GM19351 (cell line): ENCODE results near the gene FXYD5.
A peak's percentile ranks its signal among the peaks of the same experiment; 100 is the strongest.
"Not testable (repeated sequence)": the region's sequence is repeated elsewhere in the genome, so short reads cannot be mapped to it uniquely, and the experiment has no call there.

Experiments
- ATAC-seq: cut with Tn5 transposase; IDR thresholded peaks from one replicate; pipeline ENCODE4 v1.9.1; 2021; ENCODE audit warnings: mild to moderate bottlenecking, moderate library complexity; ENCODE audit not compliant: unreplicated experiment

The FXYD5 gene

DNA sequence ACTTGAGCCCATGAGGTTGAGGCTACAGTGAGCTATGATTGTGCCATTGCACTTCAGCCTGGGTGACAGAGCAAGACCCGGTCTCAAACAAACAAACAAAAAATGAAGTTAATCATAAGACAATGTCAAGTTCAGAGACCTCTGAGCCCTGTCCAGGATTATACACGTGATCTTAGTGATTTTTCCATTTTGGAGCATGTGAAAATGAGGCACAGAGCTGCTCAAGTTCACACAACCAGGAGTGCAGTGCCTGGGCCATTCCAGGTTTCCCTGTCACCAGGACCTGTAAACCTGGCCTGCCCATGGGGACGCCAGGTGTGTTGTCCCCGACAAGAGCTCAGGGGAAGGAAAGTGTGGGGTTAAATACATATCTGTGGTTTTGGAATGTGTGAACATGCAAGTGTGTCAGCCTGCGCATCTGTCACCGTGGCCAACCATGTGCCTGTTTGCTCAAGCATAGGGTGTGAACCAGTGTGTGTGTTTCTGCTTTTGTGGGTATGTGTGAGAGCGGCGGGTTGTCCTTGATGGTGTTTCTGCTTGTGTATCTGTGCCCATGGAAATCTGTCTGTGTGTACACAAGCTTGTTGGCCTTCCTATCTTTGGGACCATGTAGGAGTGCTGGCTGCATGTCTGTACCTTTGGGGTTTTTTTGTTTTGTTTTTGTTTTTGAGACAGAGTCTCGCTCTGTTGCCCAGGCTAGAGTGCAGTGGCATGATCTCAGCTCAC, 17.4 kb upstream of the FXYD5 start:
- ATAC-seq: no peak

DNA sequence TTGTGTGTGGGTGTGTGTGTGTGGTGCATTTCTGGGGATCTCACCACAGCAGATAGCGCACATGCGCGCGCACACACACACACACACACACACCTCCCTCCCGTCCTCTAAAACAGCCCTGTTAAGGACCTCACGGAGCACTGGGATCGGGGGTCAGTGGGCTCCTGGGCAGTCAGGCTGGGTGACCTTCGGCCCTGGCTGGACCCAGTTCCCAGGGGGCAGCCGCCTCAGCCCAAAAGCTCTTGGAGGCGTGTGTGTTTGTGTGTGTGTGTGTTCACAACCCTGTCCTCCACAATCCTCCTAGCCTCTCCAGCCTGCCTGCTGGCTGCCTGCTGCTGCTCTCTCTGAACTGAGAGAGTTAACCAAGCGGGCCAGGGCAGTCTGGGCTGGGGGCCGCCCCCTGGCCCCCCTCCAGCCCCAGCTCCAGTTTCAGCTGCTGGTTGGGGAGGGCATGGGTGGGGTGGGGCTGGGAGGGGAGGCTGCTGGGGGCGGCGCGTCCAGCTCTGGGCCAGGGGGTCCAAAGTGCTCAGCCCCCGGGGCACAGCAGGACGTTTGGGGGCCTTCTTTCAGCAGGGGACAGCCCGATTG, 16.1 kb upstream of the FXYD5 start, which contains the start of gene FXYD1:
TSS of gene FXYD1 (plus strand) at position 520 of the 588 bp plus-strand sequence. CDS start 1,256 bp downstream, outside the sequence.
- ATAC-seq: no peak

DNA sequence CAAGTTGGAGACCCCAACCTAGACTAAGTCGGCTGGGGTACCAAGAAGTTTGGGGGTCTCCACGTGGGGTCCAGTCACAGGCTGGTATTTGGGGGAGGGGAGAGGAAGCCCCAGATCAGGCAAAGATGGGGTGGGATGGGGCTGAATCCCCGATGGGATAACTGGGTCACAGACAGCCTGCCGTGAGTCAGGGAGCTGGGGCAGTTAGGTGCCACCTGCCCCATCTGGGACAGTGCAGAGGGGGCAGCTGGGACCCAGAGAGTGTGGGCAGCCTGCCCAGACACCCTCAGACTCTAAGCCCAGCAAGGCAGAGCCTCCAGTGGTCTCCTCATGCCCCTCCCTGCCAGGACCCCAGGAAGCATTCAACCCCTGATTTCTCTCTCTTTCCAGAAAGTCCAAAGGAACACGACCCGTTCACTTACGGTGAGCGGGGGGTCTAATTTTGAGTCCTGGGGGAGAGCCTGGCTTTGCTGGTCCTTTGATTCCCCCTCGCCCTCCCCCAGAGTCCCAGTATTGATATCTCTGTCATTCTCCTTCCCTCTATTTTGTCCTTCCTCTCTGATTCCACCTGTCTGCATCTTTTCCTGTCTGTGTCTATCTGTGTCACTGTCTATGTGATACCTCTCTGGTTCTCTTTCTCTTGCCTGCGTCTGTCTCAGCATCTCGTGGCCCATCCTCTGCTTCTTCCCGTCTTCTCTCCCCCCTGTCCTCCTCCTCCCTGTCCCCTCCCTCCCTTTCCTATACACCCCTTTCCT, 14.2 kb upstream of the FXYD5 start:
- no peak for ATAC-seq

DNA sequence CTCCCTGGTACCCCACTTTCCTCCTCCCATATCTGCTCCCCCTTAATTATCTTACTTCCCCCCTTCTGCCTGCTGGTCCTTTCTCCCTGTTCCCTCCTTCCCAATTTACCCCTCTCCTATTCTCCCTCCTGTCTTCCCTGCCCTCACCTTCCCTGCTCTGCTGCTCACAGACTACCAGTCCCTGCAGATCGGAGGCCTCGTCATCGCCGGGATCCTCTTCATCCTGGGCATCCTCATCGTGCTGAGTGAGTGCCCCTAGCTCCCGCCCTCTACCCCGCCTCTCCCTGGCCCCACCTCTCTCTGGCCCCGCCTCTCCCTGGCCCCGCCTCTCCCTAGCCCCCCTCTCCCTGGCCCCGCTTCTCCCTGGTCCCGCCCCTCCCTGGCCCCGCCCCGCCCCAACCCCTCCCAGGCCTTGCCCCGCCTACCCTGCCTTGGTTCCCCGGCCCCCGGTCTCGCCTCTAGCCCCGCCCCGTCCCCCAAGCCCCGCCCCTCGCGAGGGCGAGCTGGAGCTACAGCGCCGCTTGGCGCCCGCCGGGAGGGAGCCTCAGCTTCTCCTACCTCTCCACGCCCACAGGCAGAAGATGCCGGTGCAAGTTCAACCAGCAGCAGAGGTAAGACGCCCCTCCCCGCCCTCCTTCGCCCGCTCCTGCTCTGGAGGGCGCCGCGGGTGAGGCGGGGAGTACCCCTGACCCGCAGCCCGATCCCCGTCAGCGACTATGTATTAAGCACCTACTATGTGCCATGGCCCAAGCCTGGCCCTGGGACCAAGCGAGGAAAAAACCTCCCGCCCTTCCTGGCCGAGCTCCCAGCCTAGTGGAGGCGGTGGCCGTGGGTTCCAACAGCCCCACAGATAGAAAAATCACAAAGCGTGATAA, 13.3 kb upstream of the FXYD5 start:
- peak; percentile 79 for ATAC-seq

DNA sequence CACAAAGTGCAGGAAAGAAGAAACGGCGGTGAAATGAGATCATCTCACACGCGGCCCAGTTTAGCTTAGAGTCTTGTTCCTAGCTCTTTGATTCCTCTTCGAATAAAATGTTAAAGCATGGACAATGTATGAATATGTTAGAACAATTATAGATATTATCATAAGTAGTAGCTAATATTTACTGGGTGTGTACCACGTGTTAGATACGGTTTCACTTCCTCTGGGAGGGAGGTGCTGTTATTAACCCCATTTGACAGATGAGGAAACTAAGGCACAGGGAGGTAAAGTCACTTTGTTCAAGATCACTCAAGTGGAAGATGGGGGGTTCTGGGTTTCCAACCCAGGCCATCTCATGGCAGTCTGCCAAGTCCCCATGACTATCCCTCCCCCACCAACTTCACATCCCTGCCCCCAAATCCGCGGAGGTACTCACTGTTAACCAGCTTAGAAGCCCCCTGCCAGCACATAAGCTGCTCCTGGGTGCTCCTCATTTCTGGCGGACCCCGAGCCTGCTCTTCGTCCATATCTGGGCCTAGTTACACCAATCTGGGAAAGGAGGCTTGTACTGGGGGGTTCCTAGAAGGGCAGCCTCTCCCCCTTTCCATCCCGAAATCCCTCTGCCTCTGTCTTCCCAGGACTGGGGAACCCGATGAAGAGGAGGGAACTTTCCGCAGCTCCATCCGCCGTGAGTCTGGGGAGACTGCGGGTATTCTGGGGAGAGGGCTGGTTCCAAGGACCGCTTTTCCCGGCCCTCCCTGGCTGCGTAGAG, 12.5 kb upstream of the FXYD5 start:
- peak; percentile 18 for ATAC-seq

DNA sequence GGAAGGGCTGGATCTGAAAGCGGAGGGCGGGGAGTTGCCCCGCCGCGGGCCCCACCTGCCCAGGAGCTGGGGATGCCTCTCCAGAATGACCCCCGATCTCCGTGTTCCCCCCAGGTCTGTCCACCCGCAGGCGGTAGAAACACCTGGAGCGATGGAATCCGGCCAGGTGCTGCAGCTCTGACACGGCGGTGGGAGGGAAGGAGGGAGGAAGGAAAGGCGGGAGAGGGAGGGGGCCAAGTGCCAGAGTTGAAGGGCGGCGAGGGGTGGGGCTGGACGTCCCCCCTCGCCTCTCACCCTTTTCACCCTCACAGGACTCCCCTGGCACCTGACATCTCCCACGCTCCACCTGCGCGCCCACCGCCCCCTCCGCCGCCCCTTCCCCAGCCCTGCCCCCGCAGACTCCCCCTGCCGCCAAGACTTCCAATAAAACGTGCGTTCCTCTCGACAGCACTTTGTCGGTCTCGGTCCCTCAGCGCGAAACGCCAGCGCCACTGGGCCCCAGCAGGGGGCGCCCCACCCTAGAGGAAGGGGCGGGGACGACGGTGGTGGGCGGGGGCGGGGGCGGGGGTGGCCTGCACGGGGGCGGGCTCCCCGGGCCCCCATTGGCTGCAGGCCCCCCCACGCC, 11.8 kb upstream of the FXYD5 start:
- no peak for ATAC-seq

DNA sequence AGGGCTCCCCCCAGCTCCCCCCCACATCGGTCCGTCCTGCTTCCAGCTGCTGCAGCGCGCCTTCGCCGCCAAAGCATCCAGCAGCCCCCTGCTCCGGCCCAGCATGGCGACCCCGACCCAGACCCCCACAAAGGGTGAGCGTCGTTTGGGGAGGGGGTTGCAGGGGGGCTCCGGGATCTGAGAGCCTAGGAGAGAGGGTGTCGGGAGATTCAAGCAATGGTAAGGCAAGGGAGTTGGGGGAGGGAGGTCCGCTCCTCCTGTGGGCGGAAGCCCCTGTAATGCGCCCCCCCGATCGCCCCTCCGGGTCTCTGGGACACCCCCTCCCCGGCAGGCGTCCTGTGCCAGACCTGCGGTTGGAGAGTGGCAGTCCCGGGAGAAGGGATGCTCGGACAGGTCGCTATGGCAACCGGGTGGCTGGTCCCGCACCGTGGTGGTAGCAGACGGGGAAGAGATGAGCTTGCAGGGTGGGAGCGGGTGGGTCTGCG, 11.3 kb upstream of the FXYD5 start, which contains the start of gene FXYD7:
TSS of gene FXYD7 (plus strand) at position 25 of the 485 bp plus-strand sequence. CDS start at position 104, 79 bp downstream.
- ATAC-seq: no peak

DNA sequence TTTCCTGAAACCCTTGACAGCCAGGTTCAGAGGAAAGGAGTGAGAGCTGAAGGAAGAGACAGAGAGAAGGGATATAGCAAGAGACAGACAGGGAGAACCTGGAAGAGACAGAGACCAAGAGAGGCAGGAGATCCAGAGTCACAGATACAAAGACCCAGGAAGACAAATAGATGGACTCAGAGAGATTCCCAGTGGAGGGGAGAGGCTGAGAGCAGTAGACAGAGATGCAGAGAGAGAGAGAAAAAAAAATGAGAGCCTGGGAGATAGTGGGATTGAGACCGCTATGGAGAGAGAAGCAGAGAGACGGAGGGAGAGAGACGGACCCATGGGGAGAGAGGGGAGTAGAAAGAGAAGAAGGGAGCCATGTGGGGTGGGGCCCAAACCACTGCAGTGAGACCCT, 10.7 kb upstream of the FXYD5 start:
- no peak for ATAC-seq

DNA sequence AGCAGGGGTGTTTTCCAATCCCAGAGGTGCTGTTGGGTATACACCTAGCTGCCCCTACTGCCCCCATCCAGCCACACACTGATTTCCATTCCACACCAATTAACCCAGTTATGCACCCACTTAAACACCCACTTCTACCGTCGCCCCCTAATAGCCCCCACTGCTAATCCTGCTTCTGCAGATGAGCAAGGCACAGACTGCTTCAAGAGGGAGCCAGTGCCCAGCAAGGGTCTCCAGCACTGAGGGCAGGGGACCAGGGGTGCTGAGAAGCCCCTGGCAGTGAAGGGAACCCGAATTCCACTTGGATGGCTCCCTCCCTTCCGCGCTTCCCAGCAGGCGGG, 10.3 kb upstream of the FXYD5 start:
- no peak for ATAC-seq

DNA sequence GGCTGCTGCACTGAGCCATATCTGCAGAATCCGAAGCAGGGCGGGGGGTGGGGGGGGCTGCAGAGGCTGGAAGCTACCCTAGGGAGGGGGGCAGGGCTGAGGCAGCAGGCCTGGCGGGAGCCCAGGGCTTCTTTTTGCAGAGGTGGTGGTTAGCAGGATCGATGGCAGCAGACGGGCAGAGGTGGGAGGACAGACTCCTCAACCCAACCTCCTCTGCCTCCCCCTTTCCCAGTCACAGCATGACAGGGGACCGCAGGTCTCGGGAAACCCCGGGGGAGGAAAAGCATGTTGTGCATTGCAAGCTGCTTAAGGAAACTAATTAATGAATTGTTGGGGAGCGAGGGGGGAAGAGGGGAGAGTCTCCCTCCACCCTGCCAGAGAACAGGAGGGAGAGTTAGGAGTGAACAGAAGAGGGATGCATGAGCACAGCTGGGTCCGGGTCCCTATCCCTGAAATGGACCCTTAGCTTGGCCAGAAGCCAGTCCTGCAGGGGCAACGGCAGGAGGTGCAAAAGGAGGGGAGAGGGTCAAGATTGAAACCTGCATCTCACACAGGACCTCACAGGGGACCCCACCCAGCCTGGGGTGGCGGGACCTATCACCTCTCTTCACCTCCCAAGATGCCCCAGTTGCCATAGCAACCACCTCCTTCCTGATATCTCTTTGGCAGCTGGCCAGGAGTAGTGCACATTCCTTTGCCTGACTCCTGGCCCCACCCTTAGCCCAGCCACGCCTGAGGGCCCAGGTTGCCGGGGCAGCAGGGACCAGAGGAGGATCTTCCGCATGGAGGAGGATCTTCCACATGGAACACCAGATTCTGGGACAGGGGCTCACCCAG, 9.7 kb upstream of the FXYD5 start:
- ATAC-seq: no peak

DNA sequence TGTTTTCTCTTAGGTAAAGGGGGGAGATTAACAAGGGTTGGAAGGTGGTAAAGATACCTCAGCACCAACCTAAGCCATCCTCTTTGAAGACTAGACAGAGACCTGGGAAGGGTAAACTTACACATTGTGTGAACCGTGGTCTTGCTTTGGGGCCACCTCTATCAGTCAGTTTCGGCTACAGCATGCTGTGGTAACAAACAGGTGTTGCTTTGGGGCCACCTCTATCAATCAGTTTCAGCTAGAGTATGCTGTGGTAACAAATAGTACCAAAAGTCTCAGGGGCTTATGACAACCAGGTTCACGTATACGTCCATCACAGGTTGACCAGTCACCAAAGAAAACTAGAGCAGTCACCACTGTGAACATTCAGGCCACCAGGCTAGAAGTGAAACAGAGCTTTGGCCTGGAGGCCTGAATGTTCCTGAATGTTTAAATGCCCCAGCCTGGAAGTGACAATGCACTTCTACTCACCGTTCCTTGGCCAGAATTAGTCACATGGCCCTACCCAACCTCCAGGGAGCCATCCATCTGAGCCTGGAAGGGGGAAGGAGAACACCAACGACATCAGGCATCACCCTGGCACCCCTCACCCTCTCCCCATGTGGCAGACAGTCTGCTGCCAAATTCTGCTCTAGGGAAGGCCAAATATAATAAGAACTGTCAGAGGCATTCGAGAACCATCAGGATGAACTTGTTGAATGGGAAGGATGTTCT, 7.6 kb upstream of the FXYD5 start:
- ATAC-seq: no peak

DNA sequence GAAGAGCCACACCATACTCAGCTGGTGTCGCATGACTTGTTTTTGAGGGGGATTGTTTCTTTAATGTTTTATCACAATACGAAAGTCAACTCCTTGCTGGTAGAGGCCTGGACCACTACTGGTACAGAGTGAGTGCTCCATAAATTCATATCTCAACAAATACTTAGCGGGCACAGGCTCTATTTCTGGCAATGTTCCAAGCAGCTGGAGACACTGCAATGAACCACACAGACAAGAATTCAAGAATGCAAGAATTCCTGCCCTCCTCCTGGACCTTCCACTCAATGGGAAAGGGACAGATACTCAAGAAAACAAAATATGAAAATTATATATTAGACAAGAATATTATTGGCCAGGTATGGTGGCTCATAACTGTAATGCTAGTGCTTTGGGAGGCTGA, 5.1 kb upstream of the FXYD5 start:
- no peak for ATAC-seq

DNA sequence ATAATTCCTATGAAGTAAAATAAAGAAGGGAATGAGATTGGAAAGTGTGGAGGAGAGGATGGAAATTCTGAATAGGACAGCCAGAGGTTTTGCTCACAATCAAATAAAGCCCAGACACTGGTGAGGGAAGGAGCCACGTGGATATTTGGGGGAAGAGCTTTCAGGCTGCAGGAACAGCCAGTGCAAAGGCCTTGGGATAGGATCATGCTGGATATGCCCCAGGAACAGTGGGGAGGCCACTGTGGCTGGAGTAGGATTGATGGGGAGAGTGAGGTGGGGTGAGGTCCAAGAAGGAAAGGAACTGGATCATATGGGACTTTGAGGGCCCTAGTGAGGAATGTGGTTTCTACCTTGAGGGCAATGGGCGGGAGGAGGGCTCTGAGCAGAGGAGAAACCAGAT, 4.1 kb upstream of the FXYD5 start:
- ATAC-seq: no peak

DNA sequence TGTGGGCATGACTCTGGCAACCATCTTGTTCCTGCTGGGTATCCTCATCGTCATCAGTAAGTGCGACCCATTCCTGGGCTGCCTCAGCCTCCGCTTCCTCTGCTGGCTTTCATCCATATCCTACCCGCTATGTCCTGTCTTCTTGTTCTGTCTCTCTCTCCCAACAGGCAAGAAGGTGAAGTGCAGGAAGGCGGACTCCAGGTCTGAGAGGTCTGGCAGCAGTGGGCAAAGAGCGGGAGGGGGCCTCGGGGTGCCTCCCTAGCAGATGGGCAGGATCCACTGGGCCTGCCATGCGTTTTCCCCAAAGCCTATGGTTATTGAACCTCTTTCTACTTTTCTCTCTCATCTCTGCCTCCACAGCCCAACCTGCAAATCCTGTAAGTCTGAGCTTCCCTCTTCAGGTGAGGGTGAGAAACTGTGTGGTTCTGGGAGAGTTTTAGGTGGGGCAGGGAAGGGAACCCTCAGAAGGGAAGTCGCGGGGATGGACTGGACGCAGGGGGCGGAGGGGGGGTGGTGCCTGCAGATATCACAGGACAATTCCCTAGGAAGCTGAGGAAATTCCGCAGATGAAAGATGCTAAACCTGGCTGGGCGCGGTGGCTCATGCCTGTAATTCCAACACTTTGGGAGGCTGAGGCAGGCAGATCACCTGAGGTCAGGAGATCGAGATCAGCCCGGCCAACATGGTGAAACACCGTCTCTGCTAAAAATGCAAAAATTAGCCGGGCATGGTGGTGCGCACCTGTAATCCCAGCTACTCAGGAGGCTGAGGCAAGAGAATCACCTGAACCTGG, 3.1 kb upstream of the FXYD5 start:
- ATAC-seq: no peak

DNA sequence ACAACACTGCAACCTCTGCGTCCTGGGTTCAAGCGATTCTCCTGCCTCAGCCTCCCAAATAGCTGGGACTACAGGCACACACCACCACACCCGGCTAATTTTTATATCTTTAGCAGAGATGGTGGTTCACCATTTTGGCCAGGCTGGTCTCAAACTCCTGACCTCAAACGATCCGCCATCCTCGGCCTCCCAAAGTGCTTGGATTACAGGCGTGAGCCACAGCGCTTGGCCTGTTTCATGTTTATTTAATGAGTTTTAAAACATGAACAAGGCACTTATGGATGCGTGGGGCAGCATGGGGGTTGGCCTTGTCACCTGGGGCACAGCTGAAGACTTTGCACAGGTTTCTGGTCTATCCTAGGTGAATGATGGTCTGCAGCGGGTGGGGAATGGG, 1.4 kb upstream of the FXYD5 start:
- not testable (repeated sequence) for ATAC-seq

DNA sequence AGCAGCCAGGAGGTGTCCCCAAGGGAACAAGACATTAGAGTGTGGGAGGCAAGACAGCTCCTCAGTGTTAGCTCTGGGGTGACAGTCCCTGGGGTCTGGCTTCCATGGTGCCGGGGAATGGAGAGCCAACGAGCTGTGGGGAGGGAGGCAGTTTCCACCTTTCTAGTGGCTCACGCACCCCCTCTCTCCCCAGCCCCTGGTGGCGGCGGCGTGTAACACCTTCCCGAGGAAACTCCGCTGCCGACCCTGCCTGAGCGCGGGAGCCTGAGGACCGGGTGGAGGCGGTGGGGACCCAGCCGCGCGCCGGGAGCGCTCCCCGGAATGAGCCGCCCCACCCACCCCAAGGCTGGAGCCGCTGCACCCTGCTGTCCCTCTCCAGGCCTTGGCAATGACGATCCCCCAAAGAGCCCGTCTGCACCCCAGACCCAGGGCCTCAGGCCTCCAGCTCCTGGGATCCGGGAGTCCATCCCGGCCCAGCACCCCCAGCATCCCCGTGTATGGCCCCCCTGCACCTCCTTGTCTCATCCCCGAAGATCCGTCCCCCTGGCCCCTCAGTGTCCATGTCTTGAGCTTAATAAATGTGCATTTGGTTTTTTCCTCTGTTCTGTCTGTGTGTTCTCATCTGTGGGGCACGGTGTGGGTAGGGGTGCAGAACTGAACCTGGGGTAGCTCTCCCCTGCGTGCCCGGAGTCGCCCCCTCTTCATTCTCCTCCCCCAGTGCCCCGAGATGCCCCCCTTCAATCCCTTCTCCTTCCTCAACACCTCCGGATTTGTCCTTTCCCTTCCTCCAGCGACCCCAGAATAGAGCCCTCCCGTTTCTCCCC, 622 bp upstream of the FXYD5 start:
- peak; percentile 56 for ATAC-seq
